Heart right ventricle (tissue), 16 donors: ENCODE data around the gene SLC38A9. TPM values are rescaled to one million over a fixed set of nuclear protein-coding genes. Genes with fewer than 3 reads are reported as not detected.

Experiments used
- ATAC-seq, 8 donors: fragments of 200-7000 bp; cut with Tn5 transposase; one replicate each; pipeline ENCODE4 v1.9.1; 2020; ENCODE audit warnings: mild to moderate bottlenecking in 8 of 8, moderate library complexity in 8 of 8, moderate number of reproducible peaks in 1 of 8
- DNase-seq, 2 donors: peaks; one replicate each; pipeline ENCODE4 v3.0.0-alpha.2; 2020
- H3K27ac ChIP-seq, 10 donors: fragments of 200-600 bp; sonication (generic) in 2 of 10; one replicate each; pipeline versions ENCODE4 v1.5.0 to v1.8.0; 2020 to 2022; ENCODE audit warnings: mild to moderate bottlenecking in 3 of 10
- H3K27me3 ChIP-seq, 7 donors: fragments of 200-600 bp; one replicate each; pipeline ENCODE4 v1.8.0; 2021 to 2022; ENCODE audit warnings: mild to moderate bottlenecking in 2 of 7
- H3K36me3 ChIP-seq, 9 donors: fragments of 200-600 bp; sonication (generic) in 1 of 9; one replicate each; pipeline versions ENCODE4 v1.5.0 to v1.8.0; 2020 to 2022; ENCODE audit warnings: mild to moderate bottlenecking in 2 of 9
- H3K4me1 ChIP-seq, 9 donors: fragments of 200-600 bp; sonication (generic) in 1 of 9; one replicate each; pipeline versions ENCODE4 v1.5.0 to v1.8.0; 2020 to 2022; ENCODE audit warnings: mild to moderate bottlenecking in 4 of 9
- H3K4me3 ChIP-seq, 10 donors: fragments of 200-600 bp; sonication (generic) in 2 of 10; one replicate each; pipeline versions ENCODE4 v1.5.0 to v1.8.0; 2020 to 2022; ENCODE audit warnings: mild to moderate bottlenecking in 7 of 10, moderate library complexity in 2 of 10
- H3K9me3 ChIP-seq, 11 donors: fragments of 200-600 bp in 10 of 11; sonication (generic) in 2 of 11; one replicate each; pipeline versions ENCODE4 v1.5.0 to v1.8.0; 2013 to 2022; ENCODE audit warnings: mild to moderate bottlenecking in 2 of 11, control low read depth in 1 of 11, moderate library complexity in 1 of 11
- WGBS, 2 donors: extraction: QIAGEN DNeasy Blood & Tissue Kit; methylation state at CpG; one replicate each; pipeline ENCODE4 v1.1.7; 2013; ENCODE audit warnings: inconsistent platforms in 1 of 2; 5-methylcytosine and 5-hydroxymethylcytosine counted together
- intact Hi-C, 10 donors: fragments of 100-400 bp; cut with DNase I; formaldehyde crosslinking; loops; one replicate each; pipeline versions ENCODE4 v1.11.1 to v1.14.2; 2022
- polyA plus RNA-seq, 2 donors: library from polyadenylated mRNA; stranded (reverse); fragments of 200-250 nt; gene quantifications; one replicate each; pipeline ENCODE4 v1.2.3, GENCODE V29; 2013
- total RNA-seq, 10 donors: library from RNA; stranded (reverse); fragmentation: NEBNext Ultra II Directional in 3 of 10; extraction: Animal tissue kit (Norgen Biotek cat#: 25700) in 3 of 10; gene quantifications; one replicate each; pipeline versions ENCODE4 v1.2.1 to v1.2.4, GENCODE V29; 2021 to 2023
- TF ChIP-seq, protein P1 (sequence below), 9 donors: fragments of 200-600 bp; sonication (generic) in 2 of 9; IDR thresholded peaks; one replicate each; pipeline versions ENCODE4 v1.5.0 to v1.8.0; 2021 to 2022; ENCODE audit warnings: antibody characterized with exemption in 9 of 9, mild to moderate bottlenecking in 5 of 9, moderate library complexity in 1 of 9
- donor health status: Arrhythmogenic right ventricular cardiomyopathy.
- donor health status: ischemic (EF 13 %, LVEDD 7.1; RV severe dilation, severe dysfunction).
- donor health status: healthy with polysubstance abuse.
- donor health status: DM: no; HTN: yes; CAD: no.
- donor health status: DM: no; HTN: no; CAD: no.
- donor health status: ischemic (EF 25% LVEDD 6.9; RV normal size, moderate dysfunction).
- donor health status: ischemic (EF 25% LVEDD 5.7; RV mildly dilated, moderate dysfunction).
- donor health status: healthy.
- donor health status: DM: yes; HTN: yes; CAD: no.
- donor health status: Ischemic cardiomyopathy.
- donor health status: ischemic (EF 35%, LVEDD 5.7; RV mildly dilated, moderate dysfunction).
- donor health status: nonischemic (EF 11% LVEDD 7.7; RV severe dilation, severe dysfunction).
- donor health status: DM: yes; HTN: yes; CAD: no.
- donor health status: PGD.
- donor health status: ischemic (EF 29% LVEDD 5.4; RV normal size, mild dysfunction).
- donor health status: nonischemic (EF 23%, LVEDD 6.1; RV moderate dilation, normal function).

SLC38A9 gene
- total and polyA plus RNA-seq, 12 donors: 3.6 to 9.7 (median 6.8) TPM

- no peak overlapping the region for H3K4me3 ChIP-seq
Measured at GRCh38 chr5:55667938-55668337, 44.2 kb downstream of the SLC38A9 start.

DNA sequence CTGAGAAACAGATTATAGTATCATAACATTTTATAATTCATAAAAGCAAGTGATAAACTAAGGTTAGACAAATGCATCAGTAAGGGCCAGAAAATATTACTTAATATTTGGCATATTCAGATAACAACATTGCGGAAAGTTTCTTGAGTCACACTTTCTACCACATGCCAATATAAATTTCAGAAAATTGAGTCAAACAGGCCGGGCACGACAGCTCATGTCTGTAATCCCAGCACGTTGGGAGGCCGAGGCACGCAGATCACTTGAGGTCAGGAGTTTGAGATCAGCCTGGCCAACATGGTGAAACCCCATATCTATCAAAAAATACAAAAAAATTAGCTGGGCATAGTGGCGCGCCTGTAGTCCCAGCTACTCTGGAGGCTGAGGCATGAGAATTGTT, 47.1 kb downstream of the SLC38A9 start:
- Histone ChIP-seq H3K27ac (no peak overlapping the region), H3K4me3 (no peak overlapping the region), H3K4me1 (no peaks in the 10 kb centered on the region), H3K9me3 (no peaks in the 10 kb centered on the region), H3K36me3 (peaks cover 0 to 75% (median 7%) of the 10 kb centered on the region in 9 donors), H3K27me3 (no peaks in the 10 kb centered on the region)
- TF ChIP-seq, protein P1, sequence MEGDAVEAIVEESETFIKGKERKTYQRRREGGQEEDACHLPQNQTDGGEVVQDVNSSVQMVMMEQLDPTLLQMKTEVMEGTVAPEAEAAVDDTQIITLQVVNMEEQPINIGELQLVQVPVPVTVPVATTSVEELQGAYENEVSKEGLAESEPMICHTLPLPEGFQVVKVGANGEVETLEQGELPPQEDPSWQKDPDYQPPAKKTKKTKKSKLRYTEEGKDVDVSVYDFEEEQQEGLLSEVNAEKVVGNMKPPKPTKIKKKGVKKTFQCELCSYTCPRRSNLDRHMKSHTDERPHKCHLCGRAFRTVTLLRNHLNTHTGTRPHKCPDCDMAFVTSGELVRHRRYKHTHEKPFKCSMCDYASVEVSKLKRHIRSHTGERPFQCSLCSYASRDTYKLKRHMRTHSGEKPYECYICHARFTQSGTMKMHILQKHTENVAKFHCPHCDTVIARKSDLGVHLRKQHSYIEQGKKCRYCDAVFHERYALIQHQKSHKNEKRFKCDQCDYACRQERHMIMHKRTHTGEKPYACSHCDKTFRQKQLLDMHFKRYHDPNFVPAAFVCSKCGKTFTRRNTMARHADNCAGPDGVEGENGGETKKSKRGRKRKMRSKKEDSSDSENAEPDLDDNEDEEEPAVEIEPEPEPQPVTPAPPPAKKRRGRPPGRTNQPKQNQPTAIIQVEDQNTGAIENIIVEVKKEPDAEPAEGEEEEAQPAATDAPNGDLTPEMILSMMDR (IDR thresholded peaks at IDR 0.05): no peak
- WGBS, 2 donors: 83 to 89% methylated on average over 8 of the region's 8 CpGs
- intact Hi-C loops: no loop called here
- ATAC-seq: no peak
- no peak for DNase-seq

More at GRCh38 chr5:55667938-55668337, 44.2 kb downstream of the SLC38A9 start:
- DNase-seq: no peak
- Histone ChIP-seq H3K36me3 (peaks cover 0 to 48% (median 0%) of the 10 kb centered on the region in 9 donors), H3K9me3 (no peaks in the 10 kb centered on the region), H3K4me1 (peaks cover 0 to 10% (median 0%) of the 10 kb centered on the region in 9 donors), H3K27me3 (no peaks in the 10 kb centered on the region), H3K27ac (no peak overlapping the region)
- TF ChIP-seq, protein P1 (IDR thresholded peaks at IDR 0.05): no peak
- intact Hi-C loops: no loop called here
- 94 to 97% methylated on average over 3 of the region's 3 CpGs for WGBS, 2 donors
- ATAC-seq: no peak

DNA sequence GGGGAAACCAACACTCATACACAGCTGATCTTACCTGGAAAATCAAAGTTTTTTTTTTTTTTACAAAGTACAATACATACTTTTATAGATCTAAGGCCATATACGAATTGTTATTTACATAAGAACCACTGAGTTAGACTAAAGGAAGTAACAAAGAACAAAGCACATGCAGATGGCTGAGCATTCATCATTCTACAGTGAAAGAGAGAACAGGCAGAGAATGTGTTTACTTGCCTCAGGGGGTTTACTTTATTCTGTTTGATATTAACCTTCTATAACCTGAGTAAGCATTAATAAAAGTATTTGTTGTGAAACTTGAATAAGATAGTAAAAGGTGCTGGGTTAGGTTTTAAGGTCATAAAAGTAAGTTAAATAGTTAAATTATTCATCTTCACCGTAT, 54.7 kb downstream of the SLC38A9 start:
- intact Hi-C loops: no loop called here
- H3K27ac ChIP-seq: no peak overlapping the region
- H3K36me3 ChIP-seq: peaks cover 0 to 42% (median 7%) of the 10 kb centered on the region in 9 donors
- no peaks in the 10 kb centered on the region for H3K27me3 ChIP-seq
- TF ChIP-seq, protein P1 (IDR thresholded peaks at IDR 0.05): no peak
- DNase-seq (no peak), ATAC-seq (no peak)
- H3K4me3 ChIP-seq: no peak overlapping the region
- 80 to 84% methylated on average over 2 of the region's 2 CpGs for WGBS, 2 donors
- no peaks in the 10 kb centered on the region for H3K9me3 ChIP-seq
- H3K4me1 ChIP-seq: no peaks in the 10 kb centered on the region

- Histone ChIP-seq H3K36me3 (peaks cover 0 to 57% (median 0%) of the 10 kb centered on the region in 9 donors), H3K27me3 (no peaks in the 10 kb centered on the region), H3K27ac (peak overlapping the region in 1 of 10 donors; percentile 10), H3K9me3 (no peaks in the 10 kb centered on the region), H3K4me1 (no peaks in the 10 kb centered on the region), H3K4me3 (no peak overlapping the region)
- WGBS, 2 donors: 44 to 59% methylated on average over 3 of the region's 3 CpGs
- TF ChIP-seq, protein P1 (IDR thresholded peaks at IDR 0.05): no peak
- ATAC-seq: no peak
- intact Hi-C loops: no loop called here
- no peak for DNase-seq
Measured at GRCh38 chr5:55650386-55650785, 61.7 kb downstream of the SLC38A9 start.
